Upper lobe of left lung (tissue), 6 donors: ENCODE data around the gene MRPS23. TPM values are rescaled to one million over a fixed set of nuclear protein-coding genes. Genes with fewer than 3 reads are reported as not detected.

Experiments
- ATAC-seq, 2 donors: fragments of 200-7000 bp; cut with Tn5 transposase; one replicate each; pipeline ENCODE4 v1.9.1; 2022; ENCODE audit warnings: mild to moderate bottlenecking in 2 of 2, moderate library complexity in 2 of 2; ENCODE audit not compliant: low FRiP score in 2 of 2
- DNase-seq, 2 donors: peaks; one replicate each; pipeline ENCODE4 v3.0.0-alpha.2; 2019 to 2020
- H3K27ac ChIP-seq, 4 donors: fragments of 200-600 bp; sonication (generic); one replicate each; pipeline ENCODE4 v1.5.1; 2016 to 2019
- H3K27me3 ChIP-seq, 4 donors: fragments of 200-600 bp; sonication (generic); one replicate each; pipeline ENCODE4 v1.5.1; 2017 to 2019
- H3K36me3 ChIP-seq, 4 donors: fragments of 200-600 bp; sonication (generic); one replicate each; pipeline ENCODE4 v1.5.1; 2016 to 2019
- H3K4me1 ChIP-seq, 4 donors: fragments of 200-600 bp; sonication (generic); one replicate each; pipeline ENCODE4 v1.5.1; 2018 to 2019
- H3K4me3 ChIP-seq, 4 donors: fragments of 200-600 bp; sonication (generic); one replicate each; pipeline ENCODE4 v1.5.1; 2017 to 2019; ENCODE audit warnings: mild to moderate bottlenecking in 2 of 4, moderate library complexity in 1 of 4
- H3K9me3 ChIP-seq, 4 donors: fragments of 200-600 bp; sonication (generic); one replicate each; pipeline ENCODE4 v1.5.1; 2018 to 2019
- EP300 ChIP-seq, 4 donors: sonication (generic); formaldehyde crosslinking; IDR thresholded peaks; one replicate each; pipeline ENCODE4 v1.5.1; 2017; ENCODE audit warnings: antibody characterized with exemption in 4 of 4, control low read depth in 2 of 4
- POLR2A ChIP-seq, 4 donors: fragments of 450-650 bp; IDR thresholded peaks; one replicate each; pipeline ENCODE4 v1.5.1; 2016 to 2017; ENCODE audit warnings: antibody characterized with exemption in 4 of 4, mild to moderate bottlenecking in 2 of 4
- POLR2AphosphoS5 ChIP-seq, 2 donors: sonication (generic); formaldehyde crosslinking; IDR thresholded peaks; one replicate each; pipeline ENCODE4 v1.5.1; 2017; ENCODE audit warnings: antibody characterized with exemption in 2 of 2
- WGBS, 2 donors: methylation state at CpG; one replicate each; pipeline ENCODE4 v1.1.5; 2017 to 2018; 5-methylcytosine and 5-hydroxymethylcytosine counted together
- total RNA-seq, 6 donors: library from RNA; depleted of rRNA in 4 of 6; stranded (reverse); fragments of >200 nt in 4 of 6; gene quantifications; one replicate each; pipeline versions ENCODE4 v1.1.0 to v1.2.1, GENCODE V29; 2016 to 2021
- TF ChIP-seq, protein P1 (sequence below), 6 experiments: fragments of 450-650 bp in 4 of 6; fragments of 200-600 bp in 2 of 6; sonication (generic) in 2 of 6; IDR thresholded peaks; one replicate each; pipeline ENCODE4 v1.5.1; 2016 to 2019; ENCODE audit warnings: antibody characterized with exemption in 6 of 6
- donor health status: DM: no; HTN: no; CAD: no; lungs with moderate emphysema.
- donor health status: DM: no; HTN: yes; CAD: no; lungs with severe emphysema.

Gene MRPS23
- total RNA-seq, 6 donors from 2014 or later: 11.4 to 50.6 (median 19.1) TPM

DNA sequence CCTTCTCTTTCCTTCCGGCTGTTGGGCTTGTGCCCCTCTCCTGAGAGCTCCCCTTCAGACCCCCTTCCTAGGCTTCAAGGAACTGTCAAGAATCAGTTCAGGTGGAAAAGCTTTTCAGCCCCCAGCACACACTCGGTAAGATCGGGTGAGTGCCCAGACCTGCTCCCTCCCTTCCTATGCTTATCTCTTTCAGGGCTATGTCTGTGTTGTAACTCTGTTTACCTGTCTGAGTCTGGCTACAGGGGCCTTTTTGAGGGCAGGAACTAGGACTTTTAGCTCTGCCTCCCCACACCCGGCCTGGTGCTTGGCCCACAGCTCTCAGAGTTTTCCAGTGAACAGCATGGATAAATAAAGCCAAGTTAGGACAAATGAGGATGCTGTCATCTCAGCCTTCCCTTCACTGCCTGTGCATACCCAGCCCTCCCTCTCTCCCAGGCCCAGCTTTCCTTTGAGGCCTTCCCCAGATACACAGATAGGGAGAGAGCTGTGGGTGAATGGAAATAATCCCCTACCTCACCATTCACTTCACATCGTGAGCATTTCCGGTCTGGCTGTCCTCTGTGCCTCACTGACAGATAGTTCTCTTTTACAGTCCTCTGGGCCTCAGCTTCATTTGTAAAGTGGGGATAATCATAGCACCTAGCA lies 5.7 kb upstream of the MRPS23 start:
- H3K36me3 ChIP-seq: no peaks in the 10 kb centered on the region
- H3K27me3 ChIP-seq: no peaks in the 10 kb centered on the region
- H3K4me3 ChIP-seq: no peak overlapping the region
- TF ChIP-seq, protein P1, sequence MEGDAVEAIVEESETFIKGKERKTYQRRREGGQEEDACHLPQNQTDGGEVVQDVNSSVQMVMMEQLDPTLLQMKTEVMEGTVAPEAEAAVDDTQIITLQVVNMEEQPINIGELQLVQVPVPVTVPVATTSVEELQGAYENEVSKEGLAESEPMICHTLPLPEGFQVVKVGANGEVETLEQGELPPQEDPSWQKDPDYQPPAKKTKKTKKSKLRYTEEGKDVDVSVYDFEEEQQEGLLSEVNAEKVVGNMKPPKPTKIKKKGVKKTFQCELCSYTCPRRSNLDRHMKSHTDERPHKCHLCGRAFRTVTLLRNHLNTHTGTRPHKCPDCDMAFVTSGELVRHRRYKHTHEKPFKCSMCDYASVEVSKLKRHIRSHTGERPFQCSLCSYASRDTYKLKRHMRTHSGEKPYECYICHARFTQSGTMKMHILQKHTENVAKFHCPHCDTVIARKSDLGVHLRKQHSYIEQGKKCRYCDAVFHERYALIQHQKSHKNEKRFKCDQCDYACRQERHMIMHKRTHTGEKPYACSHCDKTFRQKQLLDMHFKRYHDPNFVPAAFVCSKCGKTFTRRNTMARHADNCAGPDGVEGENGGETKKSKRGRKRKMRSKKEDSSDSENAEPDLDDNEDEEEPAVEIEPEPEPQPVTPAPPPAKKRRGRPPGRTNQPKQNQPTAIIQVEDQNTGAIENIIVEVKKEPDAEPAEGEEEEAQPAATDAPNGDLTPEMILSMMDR (IDR thresholded peaks at IDR 0.05): no peak
- TF ChIP-seq EP300 (IDR thresholded peaks at IDR 0.05) (no peak), POLR2A (IDR thresholded peaks at IDR 0.05) (no peak), POLR2AphosphoS5 (IDR thresholded peaks at IDR 0.05) (no peak)
- no peaks in the 10 kb centered on the region for H3K9me3 ChIP-seq
- DNase-seq (no peak), ATAC-seq (no peak)
- peaks cover 17 to 36% (median 26%) of the 10 kb centered on the region in 4 donors for H3K4me1 ChIP-seq
- H3K27ac ChIP-seq: no peak overlapping the region
- WGBS, 2 donors: 63 to 64% methylated on average over 6 of the region's 6 CpGs

DNA sequence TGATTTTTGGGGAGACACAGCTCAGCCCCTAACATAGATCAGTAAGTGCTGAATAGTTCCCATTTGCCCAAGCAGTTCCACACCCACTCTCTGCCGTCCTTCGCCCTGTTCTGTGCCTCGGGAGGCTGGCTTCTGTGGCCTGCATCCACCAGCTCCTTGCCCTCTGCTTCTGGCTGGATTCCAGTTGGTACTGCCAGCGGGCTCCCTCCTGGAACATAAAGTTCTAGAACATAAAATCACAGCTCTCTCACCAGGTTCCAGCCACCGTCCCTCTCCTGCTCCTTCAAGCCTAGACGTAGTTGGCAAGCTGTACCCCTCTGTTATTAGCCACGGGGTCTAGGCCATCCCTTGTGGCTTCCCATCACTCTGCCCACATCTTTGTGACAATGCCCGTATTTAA lies 3.9 kb upstream of the MRPS23 start:
- TF ChIP-seq EP300 (IDR thresholded peaks at IDR 0.05) (no peak), POLR2A (IDR thresholded peaks at IDR 0.05) (no peak), POLR2AphosphoS5 (IDR thresholded peaks at IDR 0.05) (no peak)
- TF ChIP-seq, protein P1 (IDR thresholded peaks at IDR 0.05): no peak
- Histone ChIP-seq H3K36me3 (no peaks in the 10 kb centered on the region), H3K27me3 (no peaks in the 10 kb centered on the region), H3K4me1 (peaks cover 24 to 42% (median 28%) of the 10 kb centered on the region in 4 donors), H3K27ac (no peak overlapping the region), H3K9me3 (no peaks in the 10 kb centered on the region), H3K4me3 (no peak overlapping the region)
- 70 to 84% methylated on average over 8 of the region's 8 CpGs for WGBS, 2 donors
- DNase-seq (peak in 1 of 2 donors; percentile 43), ATAC-seq (no peak)

DNA sequence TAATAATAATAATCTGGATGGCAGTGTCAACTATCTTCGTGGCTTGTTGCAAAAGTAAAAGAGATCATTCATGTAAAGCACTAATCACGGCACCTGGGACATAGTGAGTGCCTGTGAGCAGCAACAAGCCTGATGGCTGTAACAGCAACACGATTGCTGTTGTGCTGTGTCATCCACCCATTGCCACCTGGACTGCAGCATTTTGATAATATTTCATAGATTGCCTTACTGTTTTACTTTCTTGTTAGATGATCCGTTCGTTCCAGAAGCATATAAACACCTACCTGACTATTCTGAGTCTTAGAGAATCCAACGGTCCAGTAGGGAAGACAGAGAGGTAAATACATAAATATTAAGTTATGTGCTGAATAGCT lies 3.1 kb upstream of the MRPS23 start:
- peaks cover 28 to 44% (median 32%) of the 10 kb centered on the region in 4 donors for H3K4me1 ChIP-seq

DNA sequence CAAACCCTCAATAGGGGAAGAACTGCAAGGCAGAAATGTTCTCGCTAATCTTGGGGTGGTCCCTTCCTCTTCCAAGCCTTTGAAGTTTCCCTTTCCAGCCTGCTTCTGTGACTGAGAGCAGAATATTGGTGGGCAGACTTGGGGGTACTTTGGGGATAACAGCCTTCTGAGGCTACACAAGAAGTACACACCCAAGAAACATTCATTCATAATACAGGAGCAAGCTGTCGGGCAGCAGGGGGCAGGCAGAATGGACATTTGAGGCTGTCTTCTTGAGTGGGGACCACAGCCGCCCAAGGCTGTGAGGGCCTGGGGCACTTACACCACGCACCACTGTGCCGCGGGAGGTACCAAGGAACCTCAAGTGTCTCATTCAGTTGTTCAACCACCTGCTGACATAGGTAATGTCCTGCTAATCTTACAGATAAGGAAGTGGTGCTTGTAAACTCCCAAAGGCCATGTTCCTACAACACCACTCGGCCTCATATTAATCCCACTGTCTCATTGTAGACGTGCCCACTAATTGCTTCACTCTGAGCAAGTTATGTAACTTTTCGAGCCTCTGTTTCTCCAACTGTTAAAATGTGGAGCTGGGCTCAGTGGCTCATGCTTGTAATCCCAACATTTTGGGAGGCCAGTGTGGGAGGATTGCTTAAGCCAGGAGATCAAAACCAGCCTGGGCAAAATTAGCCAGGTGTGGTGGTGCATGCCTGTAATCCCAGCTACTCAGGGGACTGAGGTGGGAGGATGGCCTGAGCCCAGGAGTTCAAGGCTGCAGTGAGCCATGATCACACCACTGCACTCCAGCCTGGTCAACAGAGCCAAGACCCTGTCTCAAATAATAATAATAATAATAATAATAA lies 2.5 kb upstream of the MRPS23 start:
- peaks cover 28 to 38% (median 32%) of the 10 kb centered on the region in 4 donors for H3K4me1 ChIP-seq
- H3K27ac ChIP-seq: peak overlapping the region; percentile 57 to 94 (median 80)
- no peaks in the 10 kb centered on the region for H3K27me3 ChIP-seq
- DNase-seq: peak in 1 of 2 donors; percentile 39
- ATAC-seq: no peak
- 61 to 65% methylated on average over 4 to 9 of the region's 9 CpGs for WGBS, 2 donors
- TF ChIP-seq POLR2A (IDR thresholded peaks at IDR 0.05) (no peak), POLR2AphosphoS5 (IDR thresholded peaks at IDR 0.05) (no peak), EP300 (IDR thresholded peaks at IDR 0.05) (no peak)
- TF ChIP-seq, protein P1 (IDR thresholded peaks at IDR 0.05): no peak
- no peaks in the 10 kb centered on the region for H3K9me3 ChIP-seq
- peaks cover 0 to 8% (median under 1%) of the 10 kb centered on the region in 4 donors for H3K36me3 ChIP-seq
- no peak overlapping the region for H3K4me3 ChIP-seq

More for the DNA sequence above, 3.1 kb upstream of the MRPS23 start:
- no peak for ATAC-seq
- 61 to 68% methylated on average over 6 of the region's 6 CpGs for WGBS, 2 donors
- Histone ChIP-seq H3K27ac (peak overlapping the region in 1 of 4 donors; percentile 92), H3K36me3 (peaks cover 0 to 4% (median 0%) of the 10 kb centered on the region in 4 donors), H3K27me3 (no peaks in the 10 kb centered on the region), H3K9me3 (no peaks in the 10 kb centered on the region), H3K4me3 (no peak overlapping the region)
- DNase-seq: no peak
- TF ChIP-seq, protein P1 (IDR thresholded peaks at IDR 0.05): no peak
- TF ChIP-seq EP300 (IDR thresholded peaks at IDR 0.05) (no peak), POLR2AphosphoS5 (IDR thresholded peaks at IDR 0.05) (no peak), POLR2A (IDR thresholded peaks at IDR 0.05) (no peak)
